Ovary (tissue), 9 donors: ENCODE data around the gene VSTM5. TPM values are rescaled to one million over a fixed set of nuclear protein-coding genes. Genes with fewer than 3 reads are reported as not detected.

Source experiments
- DNase-seq, 5 donors: peaks; one replicate each; pipeline ENCODE4 v3.0.0-alpha.2; 2019 to 2020
- H3K27ac ChIP-seq, 2 donors: fragments of 200-600 bp; one replicate each; pipeline versions ENCODE4 v1.5.1 to v1.8.0; 2019 to 2022
- H3K27me3 ChIP-seq: fragments of 200-600 bp; one replicate; pipeline ENCODE4 v1.8.0; 2022
- H3K36me3 ChIP-seq: fragments of 200-600 bp; sonication (generic); one replicate; pipeline ENCODE4 v1.5.1; 2019
- H3K4me1 ChIP-seq: one replicate; pipeline ENCODE4 v1.8.1; 2013; ENCODE audit warnings: mild to moderate bottlenecking, moderate library complexity; ENCODE audit not compliant: insufficient read depth
- H3K4me3 ChIP-seq: fragments of 200-600 bp; sonication (generic); one replicate; pipeline ENCODE4 v1.5.1; 2017
- H3K9me3 ChIP-seq, 2 donors: fragments of 200-600 bp in 1 of 2; sonication (generic) in 1 of 2; one replicate each; pipeline versions ENCODE4 v1.5.1 to v1.8.1; 2013 to 2019; ENCODE audit warnings: mild to moderate bottlenecking in 1 of 2, moderate library complexity in 1 of 2
- CTCF ChIP-seq, 3 donors: fragments of 450-650 bp in 2 of 3; fragments of 200-600 bp in 1 of 3; IDR thresholded peaks; one replicate each; pipeline versions ENCODE4 v1.5.1 to v1.8.0; 2016 to 2022; ENCODE audit warnings: antibody characterized with exemption in 3 of 3, mild to moderate bottlenecking in 1 of 3
- EP300 ChIP-seq: sonication (generic); formaldehyde crosslinking; IDR thresholded peaks from one replicate; pipeline ENCODE4 v1.6.1; 2017; ENCODE audit warnings: antibody characterized with exemption
- POLR2A ChIP-seq: fragments of 450-650 bp; IDR thresholded peaks from one replicate; pipeline ENCODE4 v1.6.1; 2017; ENCODE audit warnings: antibody characterized with exemption, mild to moderate bottlenecking, moderate library complexity
- WGBS, 3 donors: extraction: QIAGEN DNeasy Blood & Tissue Kit in 1 of 3; methylation state at CpG; one replicate each; pipeline versions ENCODE4 v1.1.5 to v1.1.7; 2013 to 2017; 5-methylcytosine and 5-hydroxymethylcytosine counted together
- intact Hi-C, 4 donors: fragments of 100-400 bp; cut with DNase I; formaldehyde crosslinking; loops; one replicate each; pipeline versions ENCODE4 v1.11.0 to v1.15.1; 2022 to 2023
- polyA plus RNA-seq, 2 donors: library from polyadenylated mRNA; stranded (reverse); fragments of 200-250 nt in 1 of 2; fragments of 350-450 nt in 1 of 2; fragmentation: Illumina TruSeq in 1 of 2; extraction: RNeasy Lipid Tissue Mini Kit (QIAGEN cat#74804) in 1 of 2; gene quantifications; one replicate each; pipeline ENCODE4 v1.2.3, GENCODE V29; 2013 to 2014
- total RNA-seq, 7 donors: library from RNA; depleted of rRNA in 2 of 7; stranded (reverse); fragments of >200 nt in 2 of 7; fragmentation: NEBNext Ultra II Directional in 3 of 7; extraction: Animal tissue kit (Norgen Biotek cat#: 25700) in 3 of 7; gene quantifications; one replicate each; pipeline versions ENCODE4 v1.1.0 to v1.2.4, GENCODE V29; 2016 to 2023
- donor health status: DM: no; HTN: no; CAD: no; lungs with moderate emphysema.
- donor health status: DM: no; HTN: no; CAD: no.
- donor health status: Bipolar disorder and iron deficiency.
- donor health status: DM: yes; HTN: yes; CAD: no.
- donor health status: DM: no; HTN: no; CAD: no.
- donor health status: DM: yes; HTN: yes; CAD: no.

VSTM5 gene
- total and polyA plus RNA-seq, 9 donors = 0.11 to 0.87 (median 0.25) TPM; not detected in 3

GRCh38 chr11:93844568-93844967 is 5.8 kb downstream of the VSTM5 start:
- TF ChIP-seq CTCF (IDR thresholded peaks at IDR 0.05) (no peak), POLR2A (no peak), EP300 (no peak)
- Histone ChIP-seq H3K27me3 (no peaks in the 10 kb centered on the region), H3K9me3 (no peaks in the 10 kb centered on the region), H3K4me1 (no peaks in the 10 kb centered on the region), H3K36me3 (no peaks in the 10 kb centered on the region), H3K27ac (no peak overlapping the region), H3K4me3 (no peak overlapping the region)
- no peak for DNase-seq
- WGBS, 3 donors = 59 to 64% (median 64%) methylated on average over 7 of the region's 7 CpGs
- intact Hi-C loops = no loop called here

GRCh38 chr11:93843906-93844305 is 6.5 kb downstream of the VSTM5 start:
- H3K4me3 ChIP-seq = no peak overlapping the region
- 92 to 95% (median 95%) methylated on average over 5 of the region's 5 CpGs for WGBS, 3 donors
- H3K4me1 ChIP-seq = no peaks in the 10 kb centered on the region
- no peaks in the 10 kb centered on the region for H3K9me3 ChIP-seq
- no peak overlapping the region for H3K27ac ChIP-seq
- H3K27me3 ChIP-seq = no peaks in the 10 kb centered on the region
- DNase-seq = no peak
- intact Hi-C loops = no loop called here
- H3K36me3 ChIP-seq = no peaks in the 10 kb centered on the region
- TF ChIP-seq CTCF (IDR thresholded peaks at IDR 0.05) (no peak), POLR2A (no peak), EP300 (no peak)

GRCh38 chr11:93842461-93842860 is 8.0 kb downstream of the VSTM5 start:
- Histone ChIP-seq H3K27ac (no peak overlapping the region), H3K36me3 (no peaks in the 10 kb centered on the region), H3K4me1 (no peaks in the 10 kb centered on the region), H3K9me3 (no peaks in the 10 kb centered on the region), H3K27me3 (no peaks in the 10 kb centered on the region), H3K4me3 (no peak overlapping the region)
- no peak for DNase-seq
- intact Hi-C loops = no loop called here
- no peak for TF ChIP-seq EP300
- 53 to 71% (median 62%) methylated on average over 6 of the region's 6 CpGs for WGBS, 3 donors

GRCh38 chr11:93842034-93842433 is 8.4 kb downstream of the VSTM5 start:
- 89 to 91% (median 91%) methylated on average over 4 of the region's 4 CpGs for WGBS, 3 donors
- no peak for DNase-seq
- Histone ChIP-seq H3K4me1 (no peaks in the 10 kb centered on the region), H3K36me3 (no peaks in the 10 kb centered on the region), H3K27ac (no peak overlapping the region), H3K9me3 (no peaks in the 10 kb centered on the region), H3K27me3 (no peaks in the 10 kb centered on the region), H3K4me3 (no peak overlapping the region)
- intact Hi-C loops = no loop called here
- TF ChIP-seq CTCF (IDR thresholded peaks at IDR 0.05) (no peak), EP300 (no peak), POLR2A (no peak)

GRCh38 chr11:93841446-93841845 is 9.0 kb downstream of the VSTM5 start:
- Histone ChIP-seq H3K27me3 (no peaks in the 10 kb centered on the region), H3K4me3 (no peak overlapping the region), H3K27ac (no peak overlapping the region), H3K4me1 (no peaks in the 10 kb centered on the region), H3K36me3 (no peaks in the 10 kb centered on the region), H3K9me3 (no peaks in the 10 kb centered on the region)
- intact Hi-C loops = no loop called here
- DNase-seq = no peak
- no peak for TF ChIP-seq CTCF (IDR thresholded peaks at IDR 0.05)
- no peak for TF ChIP-seq POLR2A
- TF ChIP-seq EP300 = no peak
- WGBS, 3 donors = 82 to 86% (median 85%) methylated on average over 2 of the region's 2 CpGs
